ENCODE results near the gene INTS1.

DNA sequence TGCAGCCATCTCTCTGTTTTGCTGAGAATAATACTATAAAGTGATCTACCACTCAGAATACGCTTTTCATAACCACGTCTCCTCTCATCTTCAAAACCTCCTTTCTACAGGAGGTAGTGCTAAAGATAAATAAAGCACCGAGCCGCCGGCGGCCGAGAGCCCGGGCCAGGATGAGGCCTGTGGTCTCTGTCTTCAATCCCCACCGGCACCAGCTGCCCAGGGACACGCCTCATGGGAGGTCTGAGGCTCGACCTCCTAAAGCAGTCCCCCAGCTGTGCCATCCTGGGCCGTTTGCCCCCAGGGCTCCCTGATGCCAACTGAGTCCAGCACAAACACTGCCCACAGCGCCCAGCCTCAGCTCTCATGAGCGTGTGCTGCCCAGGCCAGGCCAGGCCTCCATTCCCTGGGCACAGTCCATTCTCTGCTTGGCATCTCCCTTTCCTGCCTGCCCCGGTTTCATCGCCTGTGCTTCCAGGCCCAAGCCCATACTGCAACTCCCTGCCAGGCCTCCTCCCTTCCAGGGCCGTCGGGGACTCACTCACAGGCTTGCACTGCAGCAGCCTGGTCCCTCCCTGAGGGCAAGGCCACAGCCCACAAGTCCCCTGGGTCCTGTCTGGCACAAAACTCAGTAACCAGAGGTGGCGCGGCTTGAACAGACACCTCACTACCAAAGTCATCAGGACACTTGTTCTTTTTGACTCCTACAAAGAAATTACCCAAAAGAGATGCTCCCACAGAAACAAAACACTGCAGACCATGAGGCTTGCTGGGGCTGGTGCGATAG lies 2.5 kb downstream of the INTS1 start:
- no peak for TF ChIP-seq POLR2A (IDR thresholded peaks at IDR 0.05; ENCODE audit: low read depth, low read length)
- no peak for TF ChIP-seq TAF1 (IDR thresholded peaks at IDR 0.05; ENCODE audit: low read depth, low read length)
- TF ChIP-seq POLR2AphosphoS5 (IDR thresholded peaks at IDR 0.05; ENCODE audit: low read depth, low read length): no peak
- no peak for TF ChIP-seq SPI1 (IDR thresholded peaks at IDR 0.05; ENCODE audit: low read depth, low read length)
- TF ChIP-seq PAX5 (IDR thresholded peaks at IDR 0.05; ENCODE audit: insufficient read depth, low read length, severe bottlenecking): no peak
- TF ChIP-seq POU2F2 (IDR thresholded peaks at IDR 0.05; ENCODE audit: low read depth, low read length): no peak
